Bronchus fibroblast of lung (primary cell): ENCODE results near the gene ESYT2. TPM values are rescaled to one million over a fixed set of nuclear protein-coding genes. Genes with fewer than 3 reads are reported as not detected.

ENCODE experiments used
- total RNA-seq: library from RNA; depleted of rRNA; stranded (reverse); fragments of >200 nt; gene quantifications from 2 replicates; pipeline ENCODE4 v1.2.3, GENCODE V29; 2015

The ESYT2 gene
- 48.6 and 54.3 TPM in 2 replicates for total RNA-seq

DNA sequence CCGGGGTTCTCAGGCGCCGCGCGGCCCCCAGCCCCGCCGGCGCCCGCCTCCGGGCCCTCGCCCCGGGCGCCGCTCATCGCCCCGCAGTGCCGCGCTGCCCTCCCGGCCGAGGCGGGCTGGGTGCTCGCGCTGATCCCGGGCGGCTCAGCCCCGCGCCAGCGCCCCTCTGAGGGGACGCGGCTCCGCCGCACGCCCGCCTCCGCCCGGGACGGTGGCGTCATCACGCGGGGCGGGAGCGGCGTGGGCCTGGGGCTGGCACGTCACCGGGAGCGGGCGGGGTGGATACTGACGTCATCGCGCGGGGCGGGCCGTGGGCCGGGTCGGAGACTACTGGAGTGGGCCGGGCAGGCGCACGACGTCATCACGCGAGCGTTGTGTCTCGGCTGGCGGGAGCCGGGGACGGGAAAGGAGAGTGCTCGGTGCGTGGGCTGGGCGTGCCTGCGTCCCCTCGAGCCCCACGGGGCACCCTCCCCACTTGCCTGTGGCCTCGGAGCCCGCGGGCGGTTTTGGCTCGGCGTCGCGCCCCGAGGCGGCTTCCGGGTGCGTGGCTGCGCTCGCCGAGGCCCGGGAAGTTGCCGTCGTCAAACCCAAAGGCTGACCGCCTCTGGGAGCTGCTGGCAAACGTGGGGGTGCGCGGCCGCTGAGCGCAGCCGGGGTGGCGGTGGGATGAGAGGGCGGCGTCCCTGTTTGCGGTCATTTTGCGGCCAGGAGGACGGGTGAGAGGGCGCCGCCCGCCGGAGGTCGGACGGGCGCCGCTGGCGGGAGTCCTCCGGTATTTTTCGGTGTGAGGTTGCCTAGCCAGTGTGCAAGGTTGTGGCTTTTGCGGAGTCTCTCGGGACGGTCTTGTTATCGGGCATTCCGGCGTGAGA lies at the start of gene ESYT2:
Gene ESYT2, minus strand, starts transcription at position 168 of the 869 bp plus-strand sequence. Its CDS starts 91 bp downstream, at position 77.

DNA sequence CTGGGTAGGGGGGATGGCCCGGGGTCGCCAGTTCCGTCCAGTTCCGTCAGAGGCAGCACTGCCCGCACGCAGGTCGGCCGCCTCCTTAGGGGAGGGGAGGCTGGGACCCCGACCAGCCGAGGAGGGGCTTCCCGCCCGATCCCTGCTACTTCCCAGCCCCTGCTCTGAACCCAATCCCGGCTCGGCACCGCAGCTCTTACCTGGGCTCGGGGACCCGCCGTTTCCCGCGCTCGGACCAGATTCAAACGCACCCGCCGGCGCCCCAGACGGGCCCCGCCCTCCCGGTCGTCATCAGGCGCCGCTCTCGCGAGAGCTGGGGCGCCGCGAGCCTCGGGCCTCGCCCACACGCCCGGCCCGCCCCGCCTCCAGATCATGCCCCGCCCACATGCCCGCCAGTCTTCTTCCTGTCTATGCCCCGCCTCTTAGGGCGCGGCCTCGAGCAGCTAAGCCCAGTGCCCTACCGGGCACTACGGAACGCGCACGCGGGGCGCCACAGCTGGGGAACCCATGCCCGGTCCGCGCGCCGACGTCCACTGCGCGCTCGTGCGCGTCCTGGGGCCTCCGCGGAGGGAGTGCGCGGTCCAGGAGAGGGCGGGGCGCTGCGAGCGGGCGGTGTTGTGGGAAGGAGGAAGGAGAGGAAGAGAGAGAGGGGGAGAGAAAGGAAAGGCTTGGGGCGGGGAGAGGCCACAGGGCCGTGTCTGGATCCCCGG lies 124.6 kb downstream of the ESYT2 start, which contains the start of gene NCAPG2:
Gene NCAPG2, minus strand, starts transcription at position 281 of the 710 bp plus-strand sequence. CDS start 2,905 bp downstream, outside the sequence.

Other genes with a start within 250 kb of the ESYT2 start
- gene PTPRN2, start 241.7 kb downstream of the ESYT2 start, total RNA-seq: 0.50 and 0.74 TPM in 2 replicates
- 32.4 and 34.0 TPM in 2 replicates for gene NCAPG2, start 124.7 kb downstream of the ESYT2 start, total RNA-seq
- 3.4 and 3.7 TPM in 2 replicates for gene DYNC2I1, start 27.0 kb upstream of the ESYT2 start, total RNA-seq